ENCODE data around the gene GRAP. TPM values are rescaled to one million over a fixed set of nuclear protein-coding genes. Genes with fewer than 3 reads are reported as not detected.
"Not testable (repeated sequence)": the region's sequence is repeated elsewhere in the genome, so short reads cannot be mapped to it uniquely, and the experiment has no call there.

Gene GRAP
- total RNA-seq, 1 experiment from 2014 or later: 0.55 TPM

DNA sequence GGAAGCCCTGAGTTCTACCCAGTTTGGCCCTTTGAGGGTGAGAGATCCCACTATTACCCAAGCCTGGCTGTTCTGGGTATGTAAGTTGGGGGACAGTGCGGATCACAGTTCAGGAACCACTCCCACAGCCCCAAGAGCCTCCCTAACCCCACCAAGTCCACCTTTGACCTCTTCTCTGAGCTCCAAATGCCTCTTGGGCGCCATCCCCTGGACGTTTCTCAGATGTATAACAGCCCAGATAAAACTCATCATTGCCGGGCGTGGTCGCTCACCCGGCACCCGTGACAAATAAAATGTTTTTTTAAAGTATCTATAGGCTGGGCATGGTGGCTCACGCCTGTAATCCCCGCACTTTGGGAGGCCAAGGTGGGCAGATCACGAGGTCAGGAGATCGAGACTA, 8.7 kb upstream of the GRAP start:
- not testable (repeated sequence) for H3K79me1 ChIP-seq (ENCODE audit: insufficient read depth, low read depth, low read length, poor library complexity, severe bottlenecking); H4K5ac ChIP-seq (ENCODE audit: insufficient read length, low read depth, low read length); H3K79me2 ChIP-seq (ENCODE audit: insufficient read depth, low read length); H4K91ac ChIP-seq (ENCODE audit: insufficient read length, low read depth, low read length); H3K18ac ChIP-seq (ENCODE audit: insufficient read length, low read depth, low read length); H3K27ac Mint-ChIP-seq; H3K14ac ChIP-seq (ENCODE audit: insufficient read depth, low read length); H3K27ac ChIP-seq (ENCODE audit: insufficient read length, low read depth, low read length); H3K23ac ChIP-seq (ENCODE audit: insufficient read length, low read depth, low read length); H3K27me3 Mint-ChIP-seq (ENCODE audit: low read depth); H3K56ac ChIP-seq (ENCODE audit: insufficient read length, low read depth, low read length); H2BK15ac ChIP-seq (ENCODE audit: low read depth, low read length); H3K36me3 Mint-ChIP-seq (ENCODE audit: insufficient read depth in 1 of 3, low read depth in 3 of 3); H3K4ac ChIP-seq (ENCODE audit: low read depth, low read length); DNase-seq; H3K4me1 ChIP-seq (ENCODE audit: insufficient read depth, low read length); H4K20me1 ChIP-seq (ENCODE audit: control insufficient read depth, insufficient read depth, insufficient read length); H2BK120ac ChIP-seq (ENCODE audit: low read depth, low read length, poor library complexity, severe bottlenecking); H3K4me2 ChIP-seq (ENCODE audit: insufficient read depth, insufficient read length, low read length); H4K8ac ChIP-seq (replicated peaks; ENCODE audit: insufficient read length, low read depth, low read length); H2AFZ ChIP-seq (ENCODE audit: low read length); H2BK5ac ChIP-seq (ENCODE audit: insufficient read length, low read length); H3K4me1 Mint-ChIP-seq; H3K9me3 ChIP-seq (ENCODE audit: control insufficient read depth, low read depth, low read length); H3K27me3 ChIP-seq (ENCODE audit: insufficient read depth, low read length); H3T11ph ChIP-seq (ENCODE audit: low read length); H2BK20ac ChIP-seq (ENCODE audit: low read depth, low read length, poor library complexity, severe bottlenecking); H3K9me3 Mint-ChIP-seq; H2BK12ac ChIP-seq (ENCODE audit: insufficient read length, low read depth, low read length); H3K9ac ChIP-seq (ENCODE audit: extremely low read depth, insufficient read length, low read length); H3K23me2 ChIP-seq (ENCODE audit: insufficient read length, low read depth, low read length, poor library complexity, severe bottlenecking); H2AK5ac ChIP-seq (ENCODE audit: insufficient read length, low read length); H3K4me3 Mint-ChIP-seq
- no CpG with 5 or more reads among the region's 12 CpGs for WGBS (ENCODE audit: extremely low coverage, insufficient read length, low lambda C conversion rate)

DNA sequence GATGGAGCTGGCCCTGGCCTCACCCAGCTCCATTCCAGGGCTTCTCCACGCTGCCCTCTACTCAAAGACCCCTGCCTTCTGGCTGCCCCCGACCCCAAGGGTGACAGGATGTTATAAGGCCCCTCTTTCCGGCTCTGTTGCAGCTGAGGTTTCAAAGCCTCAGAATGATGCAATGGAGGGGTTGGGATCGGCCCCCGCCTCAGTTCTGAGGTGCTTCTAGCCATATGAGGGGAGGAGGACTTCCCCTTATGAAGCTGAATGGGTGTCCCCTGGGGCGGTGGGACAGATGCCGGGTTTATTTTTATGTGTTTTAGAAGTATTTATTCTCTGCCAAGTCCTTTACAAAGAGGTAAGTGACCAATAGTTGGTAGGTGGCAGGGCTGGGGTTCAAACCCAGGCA, 2.1 kb upstream of the GRAP start:
- H3K56ac ChIP-seq (ENCODE audit: insufficient read length, low read depth, low read length); H3K9me3 ChIP-seq (ENCODE audit: control insufficient read depth, low read depth, low read length); H3T11ph ChIP-seq (ENCODE audit: low read length); H3K79me2 ChIP-seq (ENCODE audit: insufficient read depth, low read length); H3K27ac ChIP-seq (ENCODE audit: insufficient read length, low read depth, low read length); H4K8ac ChIP-seq (replicated peaks; ENCODE audit: insufficient read length, low read depth, low read length); H3K18ac ChIP-seq (ENCODE audit: insufficient read length, low read depth, low read length); H2BK12ac ChIP-seq (ENCODE audit: insufficient read length, low read depth, low read length); H3K27me3 Mint-ChIP-seq (ENCODE audit: low read depth); H3K36me3 Mint-ChIP-seq (ENCODE audit: insufficient read depth in 1 of 3, low read depth in 3 of 3); H3K4me2 ChIP-seq (ENCODE audit: insufficient read depth, insufficient read length, low read length); H3K23ac ChIP-seq (ENCODE audit: insufficient read length, low read depth, low read length); H3K4me3 Mint-ChIP-seq; H3K14ac ChIP-seq (ENCODE audit: insufficient read depth, low read length); H3K4ac ChIP-seq (ENCODE audit: low read depth, low read length); H4K5ac ChIP-seq (ENCODE audit: insufficient read length, low read depth, low read length); H3K9me3 Mint-ChIP-seq; H3K79me1 ChIP-seq (ENCODE audit: insufficient read depth, low read depth, low read length, poor library complexity, severe bottlenecking); H3K23me2 ChIP-seq (ENCODE audit: insufficient read length, low read depth, low read length, poor library complexity, severe bottlenecking); H2BK120ac ChIP-seq (ENCODE audit: low read depth, low read length, poor library complexity, severe bottlenecking); H2BK5ac ChIP-seq (ENCODE audit: insufficient read length, low read length); DNase-seq; H3K4me1 ChIP-seq (ENCODE audit: insufficient read depth, low read length); H3K27me3 ChIP-seq (ENCODE audit: insufficient read depth, low read length); H3K27ac Mint-ChIP-seq; H3K4me1 Mint-ChIP-seq; H2AK5ac ChIP-seq (ENCODE audit: insufficient read length, low read length); H3K9ac ChIP-seq (ENCODE audit: extremely low read depth, insufficient read length, low read length); H2AFZ ChIP-seq (ENCODE audit: low read length); H4K91ac ChIP-seq (ENCODE audit: insufficient read length, low read depth, low read length); H2BK20ac ChIP-seq (ENCODE audit: low read depth, low read length, poor library complexity, severe bottlenecking); H2BK15ac ChIP-seq (ENCODE audit: low read depth, low read length); H4K20me1 ChIP-seq (ENCODE audit: control insufficient read depth, insufficient read depth, insufficient read length): not testable (repeated sequence)
- no CpG with 5 or more reads among the region's 7 CpGs for WGBS (ENCODE audit: extremely low coverage, insufficient read length, low lambda C conversion rate)

All from H9 (cell line).